Heart left ventricle (tissue), 16 donors: Measurements from ENCODE around the gene FOXR1. TPM values are rescaled to one million over a fixed set of nuclear protein-coding genes. Genes with fewer than 3 reads are reported as not detected.

ENCODE experiments used
- ATAC-seq, 4 donors: fragments of 200-7000 bp; cut with Tn5 transposase; one replicate each; pipeline ENCODE4 v1.9.1; 2020 to 2022; ENCODE audit warnings: moderate library complexity in 4 of 4, mild to moderate bottlenecking in 3 of 4, moderate number of reproducible peaks in 1 of 4
- DNase-seq, 5 donors: peaks; one replicate each; pipeline ENCODE4 v3.0.0-alpha.2; 2020
- H3K27ac ChIP-seq, 12 donors: fragments of 200-600 bp; sonication (generic) in 4 of 12; one replicate each; pipeline versions ENCODE4 v1.5.0 to v1.8.0; 2016 to 2022; ENCODE audit warnings: mild to moderate bottlenecking in 2 of 12
- H3K27me3 ChIP-seq, 9 donors: fragments of 200-600 bp; sonication (generic) in 2 of 9; one replicate each; pipeline versions ENCODE4 v1.5.1 to v1.8.0; 2016 to 2022; ENCODE audit warnings: mild to moderate bottlenecking in 3 of 9
- H3K36me3 ChIP-seq, 9 donors: fragments of 200-600 bp; sonication (generic) in 2 of 9; one replicate each; pipeline versions ENCODE4 v1.5.0 to v1.8.0; 2018 to 2022; ENCODE audit warnings: mild to moderate bottlenecking in 2 of 9
- H3K4me1 ChIP-seq, 12 donors: fragments of 200-600 bp; sonication (generic) in 4 of 12; one replicate each; pipeline versions ENCODE4 v1.5.0 to v1.8.0; 2016 to 2022; ENCODE audit warnings: mild to moderate bottlenecking in 3 of 12
- H3K4me3 ChIP-seq, 12 donors: fragments of 200-600 bp; sonication (generic) in 4 of 12; one replicate each; pipeline versions ENCODE4 v1.5.0 to v1.8.0; 2017 to 2022; ENCODE audit warnings: mild to moderate bottlenecking in 9 of 12, moderate library complexity in 4 of 12
- H3K9me3 ChIP-seq, 12 donors: fragments of 200-600 bp; sonication (generic) in 4 of 12; one replicate each; pipeline versions ENCODE4 v1.5.0 to v1.8.0; 2016 to 2022; ENCODE audit warnings: mild to moderate bottlenecking in 1 of 12
- CTCF ChIP-seq, 12 donors: fragments of 200-600 bp; sonication (generic) in 4 of 12; IDR thresholded peaks; one replicate each; pipeline versions ENCODE4 v1.5.0 to v1.8.0; 2018 to 2022; ENCODE audit warnings: antibody characterized with exemption in 12 of 12, mild to moderate bottlenecking in 5 of 12
- POLR2A ChIP-seq, 2 donors: fragments of 450-650 bp; IDR thresholded peaks; one replicate each; pipeline ENCODE4 v1.6.1; 2017; ENCODE audit warnings: antibody characterized with exemption in 2 of 2, mild to moderate bottlenecking in 2 of 2, moderate library complexity in 2 of 2
- WGBS, 4 donors: extraction: QIAGEN DNeasy Blood & Tissue Kit in 2 of 4; methylation state at CpG; one replicate each; pipeline versions ENCODE4 v1.1.5 to v1.1.7; 2013 to 2018; 5-methylcytosine and 5-hydroxymethylcytosine counted together
- intact Hi-C, 10 donors: fragments of 100-400 bp; cut with DNase I; formaldehyde crosslinking; loops; one replicate each; pipeline versions ENCODE4 v1.11.1 to v1.14.2; 2022
- polyA plus RNA-seq, 2 donors: library from polyadenylated mRNA; stranded (reverse); fragments of 200-250 nt; gene quantifications; one replicate each; pipeline ENCODE4 v1.2.3, GENCODE V29; 2013
- total RNA-seq, 9 donors: library from RNA; depleted of rRNA in 2 of 9; stranded (reverse); fragments of >200 nt in 2 of 9; fragmentation: NEBNext Ultra II Directional in 3 of 9; extraction: Animal tissue kit (Norgen Biotek cat#: 25700) in 3 of 9; gene quantifications; one replicate each; pipeline versions ENCODE4 v1.1.0 to v1.2.4, GENCODE V29; 2016 to 2023
- donor health status: ischemic (EF 13 %, LVEDD 7.1; RV severe dilation, severe dysfunction).
- donor health status: healthy with polysubstance abuse.
- donor health status: DM: no; HTN: yes; CAD: no.
- donor health status: DM: no; HTN: no; CAD: no.
- donor health status: ischemic (EF 25% LVEDD 6.9; RV normal size, moderate dysfunction).
- donor health status: ischemic (EF 25% LVEDD 5.7; RV mildly dilated, moderate dysfunction).
- donor health status: healthy.
- donor health status: DM: yes; HTN: yes; CAD: no.
- donor health status: ischemic (EF 35%, LVEDD 5.7; RV mildly dilated, moderate dysfunction).
- donor health status: nonischemic (EF 11% LVEDD 7.7; RV severe dilation, severe dysfunction).
- donor health status: DM: yes; HTN: yes; CAD: no.
- donor health status: PGD.
- donor health status: ischemic (EF 29% LVEDD 5.4; RV normal size, mild dysfunction).
- donor health status: nonischemic (EF 23%, LVEDD 6.1; RV moderate dilation, normal function).

The FOXR1 gene
- total and polyA plus RNA-seq, 11 donors: not detected

GRCh38 chr11:118938491-118939403 lies 32.8 kb upstream of the FOXR1 start:
- intact Hi-C loops: loop anchor here in 2 of 10 donors (5.0 to 10.0 kb wide), 2 partner anchors 36 to 244 kb away; no protein-coding TSS in a partner anchor
- 72 to 78% (median 76%) methylated on average over 11 of the region's 11 CpGs for WGBS, 4 donors
- H3K4me3 ChIP-seq: no peak overlapping the region
- no peak for DNase-seq
- no peaks in the 10 kb centered on the region for H3K9me3 ChIP-seq
- H3K27me3 ChIP-seq: peaks cover 0 to 7% (median 0%) of the 10 kb centered on the region in 9 donors
- peaks cover 0 to 11% (median 0%) of the 10 kb centered on the region in 12 donors for H3K4me1 ChIP-seq
- no peak overlapping the region for H3K27ac ChIP-seq
- TF ChIP-seq POLR2A (IDR thresholded peaks at IDR 0.05) (no peak), CTCF (IDR thresholded peaks at IDR 0.05) (no peak)
- ATAC-seq: no peak
- H3K36me3 ChIP-seq: no peaks in the 10 kb centered on the region

GRCh38 chr11:118939404-118939915 lies 32.1 kb upstream of the FOXR1 start:
- TF ChIP-seq POLR2A (IDR thresholded peaks at IDR 0.05): no peak
- TF ChIP-seq CTCF (IDR thresholded peaks at IDR 0.05): no peak
- intact Hi-C loops: loop anchor here in 2 of 10 donors (5.0 to 10.0 kb wide), 2 partner anchors 37 to 245 kb away; no protein-coding TSS in a partner anchor
- H3K27me3 ChIP-seq: peaks cover 0 to 7% (median 0%) of the 10 kb centered on the region in 9 donors

GRCh38 chr11:118939953-118940598 lies 31.5 kb upstream of the FOXR1 start:
- Histone ChIP-seq H3K27me3 (peaks cover 0 to 7% (median 0%) of the 10 kb centered on the region in 9 donors), H3K9me3 (no peaks in the 10 kb centered on the region), H3K4me3 (no peak overlapping the region), H3K27ac (no peak overlapping the region), H3K36me3 (no peaks in the 10 kb centered on the region), H3K4me1 (peaks cover 0 to 11% (median 0%) of the 10 kb centered on the region in 12 donors)
- DNase-seq (peak in 1 of 5 donors; percentile 40), ATAC-seq (peak in 2 of 4 donors; percentile 63 to 69)
- intact Hi-C loops: loop anchor here in 2 of 10 donors (5.0 to 10.0 kb wide), 2 partner anchors 38 to 245 kb away; no protein-coding TSS in a partner anchor
- TF ChIP-seq CTCF (IDR thresholded peaks at IDR 0.05) (no peak), POLR2A (IDR thresholded peaks at IDR 0.05) (no peak)
- WGBS, 4 donors: 46 to 63% (median 55%) methylated on average over 13 of the region's 13 CpGs

More at GRCh38 chr11:118939404-118939915, 32.1 kb upstream of the FOXR1 start:
- Histone ChIP-seq H3K9me3 (no peaks in the 10 kb centered on the region), H3K4me1 (peaks cover 0 to 11% (median 0%) of the 10 kb centered on the region in 12 donors), H3K27ac (no peak overlapping the region), H3K36me3 (no peaks in the 10 kb centered on the region), H3K4me3 (no peak overlapping the region)
- WGBS, 4 donors: 69 to 76% (median 72%) methylated on average over 8 of the region's 8 CpGs
- DNase-seq (no peak), ATAC-seq (no peak)
